MM.1S (cell line): ENCODE data around the gene PHKG1.

Experiments
- DNase-seq: peaks from one replicate; pipeline ENCODE4 v3.0.0-alpha.2; 2015
- H2AFZ ChIP-seq: fragments of 300-600 bp; sonication (generic); 2 replicates; pipeline ENCODE4 v1.6.0; 2016; ENCODE audit warnings: antibody characterized with exemption, low read length
- H3F3A ChIP-seq: fragments of 300-600 bp; sonication (generic); 2 replicates; pipeline ENCODE4 v1.6.1; 2016; ENCODE audit warnings: mild to moderate bottlenecking, antibody characterized with exemption, low read length, moderate library complexity, mixed read lengths; ENCODE audit not compliant: insufficient read depth
- H3K27ac ChIP-seq: fragments of 300-600 bp; sonication (generic); 2 replicates; pipeline ENCODE4 v1.5.1; 2016; ENCODE audit warnings: mild to moderate bottlenecking, low read length
- H3K27me3 ChIP-seq: fragments of 300-600 bp; sonication (generic); replicated peaks from 2 replicates; pipeline ENCODE4 v1.6.0; 2016; ENCODE audit warnings: low read length; ENCODE audit not compliant: insufficient read depth
- H3K36me3 ChIP-seq: fragments of 300-600 bp; sonication (generic); replicated peaks from 2 replicates; pipeline ENCODE4 v1.6.1; 2016; ENCODE audit warnings: mild to moderate bottlenecking, low read length, mixed read lengths; ENCODE audit not compliant: insufficient read depth
- H3K4me1 ChIP-seq: fragments of 300-600 bp; sonication (generic); 2 replicates; pipeline ENCODE4 v1.6.1; 2016; ENCODE audit warnings: low read length, mixed read lengths
- H3K4me2 ChIP-seq: fragments of 300-600 bp; sonication (generic); 2 replicates; pipeline ENCODE4 v1.6.0; 2016; ENCODE audit warnings: low read depth, low read length
- H3K4me3 ChIP-seq: fragments of 300-600 bp; sonication (generic); 2 replicates; pipeline ENCODE4 v1.5.1; 2016; ENCODE audit warnings: low read length, mixed read lengths
- H3K79me2 ChIP-seq: fragments of 300-600 bp; sonication (generic); 2 replicates; pipeline ENCODE4 v1.6.1; 2016; ENCODE audit warnings: mixed run types, low read length, mixed read lengths
- H3K9ac ChIP-seq: fragments of 300-600 bp; sonication (generic); 2 replicates; pipeline ENCODE4 v1.6.1; 2016; ENCODE audit warnings: low read length, mixed read lengths
- H3K9me2 ChIP-seq: fragments of 300-600 bp; sonication (generic); replicated peaks from 2 replicates; pipeline ENCODE4 v1.6.1; 2016; ENCODE audit warnings: mild to moderate bottlenecking, low read length, mixed read lengths; ENCODE audit not compliant: insufficient read depth
- H3K9me3 ChIP-seq: fragments of 300-600 bp; sonication (generic); replicated peaks from 2 replicates; pipeline ENCODE4 v1.6.1; 2016; ENCODE audit warnings: mild to moderate bottlenecking, low read length, mixed read lengths; ENCODE audit not compliant: insufficient read depth
- H4K20me1 ChIP-seq: fragments of 300-600 bp; sonication (generic); 2 replicates; pipeline ENCODE4 v1.6.1; 2016; ENCODE audit warnings: mild to moderate bottlenecking, low read length, moderate library complexity, mixed read lengths; ENCODE audit not compliant: insufficient read depth
- EZH2 ChIP-seq: fragments of 300-600 bp; sonication (generic); optimal IDR thresholded peaks from 2 replicates; pipeline ENCODE3; 2017; ENCODE audit warnings: low read depth, mild to moderate bottlenecking, antibody characterized with exemption, low read length, mixed read lengths
- EZH2phosphoT487 ChIP-seq: fragments of 300-600 bp; sonication (generic); IDR thresholded peaks from 2 replicates; pipeline ENCODE4 v1.6.1; 2018; ENCODE audit warnings: antibody characterized with exemption, low read length
- TF ChIP-seq, protein P1 (sequence below): fragments of 300-600 bp; sonication (generic); IDR thresholded peaks from 2 replicates; pipeline ENCODE4 v1.5.1; 2016; ENCODE audit warnings: antibody characterized with exemption, low read length, mixed read lengths

PHKG1 gene

DNA sequence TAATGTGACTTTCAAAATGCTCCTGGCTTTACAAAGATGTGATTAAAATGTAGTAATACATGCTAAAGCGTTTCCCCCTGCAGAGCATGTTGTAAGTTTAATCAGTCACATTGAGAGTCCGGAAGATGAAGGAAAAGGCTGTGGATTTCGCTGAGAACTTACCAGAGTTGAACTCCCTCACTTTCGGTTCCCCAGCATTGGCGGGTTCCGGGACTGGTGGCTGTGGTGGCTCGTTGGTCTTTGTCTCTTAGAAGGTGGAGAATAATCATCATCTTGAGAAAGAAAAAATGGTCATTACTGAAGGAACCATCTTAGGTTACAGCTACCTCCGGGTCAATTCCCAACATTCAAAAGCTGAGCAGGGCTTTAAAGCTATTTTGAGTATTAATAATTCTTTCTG lies 33.1 kb upstream of the PHKG1 start:
- Histone ChIP-seq H2AFZ (no peak overlapping the region), H3K9me2 (no peaks in the 10 kb centered on the region), H3K4me2 (peak overlapping the region; percentile 5; the same call in 1 of the 2 replicates), H4K20me1 (no peaks in the 10 kb centered on the region), H3F3A (0 out of 2 replicates have a peak, but pooled peaks cover 3% of the 10 kb centered on the region), H3K4me3 (no peak overlapping the region), H3K79me2 (no peaks in the 10 kb centered on the region), H3K9ac (no peak overlapping the region), H3K27me3 (no peaks in the 10 kb centered on the region), H3K36me3 (no peaks in the 10 kb centered on the region), H3K27ac (no peak overlapping the region), H3K9me3 (no peaks in the 10 kb centered on the region), H3K4me1 (no peaks in the 10 kb centered on the region)
- TF ChIP-seq EZH2 (no peak), EZH2phosphoT487 (no peak)
- TF ChIP-seq, protein P1, sequence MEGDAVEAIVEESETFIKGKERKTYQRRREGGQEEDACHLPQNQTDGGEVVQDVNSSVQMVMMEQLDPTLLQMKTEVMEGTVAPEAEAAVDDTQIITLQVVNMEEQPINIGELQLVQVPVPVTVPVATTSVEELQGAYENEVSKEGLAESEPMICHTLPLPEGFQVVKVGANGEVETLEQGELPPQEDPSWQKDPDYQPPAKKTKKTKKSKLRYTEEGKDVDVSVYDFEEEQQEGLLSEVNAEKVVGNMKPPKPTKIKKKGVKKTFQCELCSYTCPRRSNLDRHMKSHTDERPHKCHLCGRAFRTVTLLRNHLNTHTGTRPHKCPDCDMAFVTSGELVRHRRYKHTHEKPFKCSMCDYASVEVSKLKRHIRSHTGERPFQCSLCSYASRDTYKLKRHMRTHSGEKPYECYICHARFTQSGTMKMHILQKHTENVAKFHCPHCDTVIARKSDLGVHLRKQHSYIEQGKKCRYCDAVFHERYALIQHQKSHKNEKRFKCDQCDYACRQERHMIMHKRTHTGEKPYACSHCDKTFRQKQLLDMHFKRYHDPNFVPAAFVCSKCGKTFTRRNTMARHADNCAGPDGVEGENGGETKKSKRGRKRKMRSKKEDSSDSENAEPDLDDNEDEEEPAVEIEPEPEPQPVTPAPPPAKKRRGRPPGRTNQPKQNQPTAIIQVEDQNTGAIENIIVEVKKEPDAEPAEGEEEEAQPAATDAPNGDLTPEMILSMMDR = no peak
- DNase-seq = no peak

DNA sequence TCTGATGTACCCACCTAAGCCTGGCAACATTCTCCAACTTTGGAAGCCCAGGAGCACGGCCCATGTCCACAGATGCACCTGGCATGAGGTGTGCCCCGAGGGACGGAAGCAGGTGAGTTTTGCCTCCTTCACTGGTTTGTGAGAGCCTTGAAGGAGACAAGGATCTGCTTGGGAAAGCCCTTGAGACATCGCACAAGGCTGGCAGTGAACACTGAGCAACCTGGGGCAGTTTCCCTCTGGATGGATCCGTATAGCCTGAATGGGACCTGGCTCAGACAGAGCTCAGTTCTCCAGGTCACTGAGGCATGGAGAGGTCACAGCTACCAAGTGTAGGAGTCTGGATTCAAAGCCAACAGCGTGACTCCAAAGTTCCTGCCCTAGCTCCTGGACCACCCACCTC lies 32.2 kb upstream of the PHKG1 start:
- no peak overlapping the region for H3K27ac ChIP-seq
- no peaks in the 10 kb centered on the region for H3K79me2 ChIP-seq
- DNase-seq = no peak
- H2AFZ ChIP-seq = no peak overlapping the region
- H3K9ac ChIP-seq = no peak overlapping the region
- no peak overlapping the region for H3K4me2 ChIP-seq
- TF ChIP-seq, protein P1 = no peak
- no peak for TF ChIP-seq EZH2
- TF ChIP-seq EZH2phosphoT487 = no peak
- no peaks in the 10 kb centered on the region for H3K9me2 ChIP-seq
- H3K27me3 ChIP-seq = no peaks in the 10 kb centered on the region
- H3K4me3 ChIP-seq = no peak overlapping the region
- H3K36me3 ChIP-seq = no peaks in the 10 kb centered on the region
- no peaks in the 10 kb centered on the region for H3K4me1 ChIP-seq
- H4K20me1 ChIP-seq = no peaks in the 10 kb centered on the region
- 0 out of 2 replicates have a peak, but pooled peaks cover 3% of the 10 kb centered on the region for H3F3A ChIP-seq
- no peaks in the 10 kb centered on the region for H3K9me3 ChIP-seq

DNA sequence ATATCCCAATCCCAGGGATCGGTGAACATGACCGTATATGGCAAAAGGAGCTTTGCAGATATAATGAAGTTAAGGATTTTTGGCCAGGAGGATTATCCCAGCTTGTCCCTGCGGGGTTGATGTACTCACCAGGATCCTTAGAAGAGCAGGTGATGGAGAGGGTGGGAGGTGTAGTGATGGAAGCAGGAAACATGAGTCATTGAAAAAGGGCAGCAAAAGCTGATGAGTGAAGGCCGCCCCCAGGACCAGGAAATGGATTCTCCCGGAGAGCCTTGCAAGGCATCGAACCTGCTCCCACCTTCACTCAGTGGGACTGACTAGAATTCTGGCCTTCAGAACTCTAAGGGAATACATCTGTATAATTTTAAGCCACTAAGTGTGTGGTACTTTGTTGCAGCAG lies 28.7 kb upstream of the PHKG1 start:
- H3K4me3 ChIP-seq = no peak overlapping the region
- TF ChIP-seq, protein P1 = no peak
- TF ChIP-seq EZH2 (no peak), EZH2phosphoT487 (no peak)
- no peaks in the 10 kb centered on the region for H3K36me3 ChIP-seq
- no peak overlapping the region for H3K9ac ChIP-seq
- H3K9me2 ChIP-seq = no peaks in the 10 kb centered on the region
- no peaks in the 10 kb centered on the region for H3K27me3 ChIP-seq
- no peaks in the 10 kb centered on the region for H3K79me2 ChIP-seq
- H3K4me1 ChIP-seq = no peaks in the 10 kb centered on the region
- no peaks in the 10 kb centered on the region for H3K9me3 ChIP-seq
- no peak overlapping the region for H2AFZ ChIP-seq
- no peak for DNase-seq
- H4K20me1 ChIP-seq = no peaks in the 10 kb centered on the region
- H3F3A ChIP-seq = 0 out of 2 replicates have a peak, but pooled peaks cover 2% of the 10 kb centered on the region
- no peak overlapping the region for H3K27ac ChIP-seq
- no peak overlapping the region for H3K4me2 ChIP-seq
